HK-2 (cell line): ENCODE data around the gene ATAD3A.

Experiments
- DNase-seq: peaks from one replicate; pipeline ENCODE4 v3.0.0-alpha.2; 2018; ENCODE audit not compliant: unreplicated experiment

The ATAD3A gene

GRCh38 chr1:1582585-1583346 is 70.8 kb downstream of the ATAD3A start:
- DNase-seq, result no peak

DNA sequence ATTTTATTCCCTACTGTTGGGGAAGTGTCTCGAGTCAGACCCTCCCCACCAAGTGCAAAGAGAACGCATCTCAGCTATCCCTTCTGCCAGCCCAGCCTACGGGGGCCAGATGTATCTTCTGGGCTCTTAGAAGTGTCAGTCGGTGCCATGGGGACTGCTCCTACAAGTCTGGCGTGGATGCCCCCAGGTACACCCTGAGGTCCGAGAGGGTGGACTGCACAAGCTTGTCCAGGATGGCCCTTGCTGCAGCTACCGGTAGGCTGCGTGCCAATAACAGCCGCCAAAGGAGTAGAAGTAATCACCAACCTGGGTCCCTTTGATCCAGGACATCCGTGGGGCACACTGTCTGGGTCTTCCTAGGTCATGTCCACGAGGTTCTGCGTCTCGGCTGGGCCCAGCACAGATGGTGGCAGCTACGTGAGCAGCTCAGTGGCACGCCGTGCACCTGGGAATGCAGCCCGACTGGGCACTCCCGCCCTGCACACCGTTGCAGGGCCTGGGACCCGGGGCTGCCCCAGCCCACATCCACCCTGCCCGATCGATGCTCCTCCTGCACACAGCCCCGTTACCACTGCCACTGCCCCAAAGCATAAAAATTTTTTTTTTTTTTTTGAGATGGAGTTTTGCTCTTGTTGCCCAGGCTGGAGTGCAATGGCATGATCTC is 71.5 kb downstream of the ATAD3A start:
- DNase-seq, result no peak
